ENCODE measurements around the gene RAB5B. TPM values are rescaled to one million over a fixed set of nuclear protein-coding genes. Genes with fewer than 3 reads are reported as not detected.

The RAB5B gene
- polyA plus RNA-seq, 1 donor (not counting 4 experiments of a cell fraction or from before 2014, with no cell fraction given): 138 TPM

- FAIRE-seq (peak; percentile 34), DNase-seq (ENCODE audit: low read depth, low spot score) (no peak)
- no peak for TF ChIP-seq EZH2 (IDR thresholded peaks at IDR 0.05; ENCODE audit: low read length)
- TF ChIP-seq, protein P1, sequence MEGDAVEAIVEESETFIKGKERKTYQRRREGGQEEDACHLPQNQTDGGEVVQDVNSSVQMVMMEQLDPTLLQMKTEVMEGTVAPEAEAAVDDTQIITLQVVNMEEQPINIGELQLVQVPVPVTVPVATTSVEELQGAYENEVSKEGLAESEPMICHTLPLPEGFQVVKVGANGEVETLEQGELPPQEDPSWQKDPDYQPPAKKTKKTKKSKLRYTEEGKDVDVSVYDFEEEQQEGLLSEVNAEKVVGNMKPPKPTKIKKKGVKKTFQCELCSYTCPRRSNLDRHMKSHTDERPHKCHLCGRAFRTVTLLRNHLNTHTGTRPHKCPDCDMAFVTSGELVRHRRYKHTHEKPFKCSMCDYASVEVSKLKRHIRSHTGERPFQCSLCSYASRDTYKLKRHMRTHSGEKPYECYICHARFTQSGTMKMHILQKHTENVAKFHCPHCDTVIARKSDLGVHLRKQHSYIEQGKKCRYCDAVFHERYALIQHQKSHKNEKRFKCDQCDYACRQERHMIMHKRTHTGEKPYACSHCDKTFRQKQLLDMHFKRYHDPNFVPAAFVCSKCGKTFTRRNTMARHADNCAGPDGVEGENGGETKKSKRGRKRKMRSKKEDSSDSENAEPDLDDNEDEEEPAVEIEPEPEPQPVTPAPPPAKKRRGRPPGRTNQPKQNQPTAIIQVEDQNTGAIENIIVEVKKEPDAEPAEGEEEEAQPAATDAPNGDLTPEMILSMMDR (optimal IDR thresholded peaks at IDR 0.05 in 1 of 3, IDR thresholded peaks at IDR 0.05 in 1 of 3, conservative IDR thresholded peaks at IDR 0.05 in 1 of 3; ENCODE audit: extremely low read depth in 1 of 3, insufficient read depth in 2 of 3, low read length in 3 of 3): peak; percentile 61 to 85 (median 66)
- Histone ChIP-seq H2AFZ (ENCODE audit: control insufficient read depth, low read length) (peak overlapping the region; percentile 89), H3K4me3 (ENCODE audit: control insufficient read depth in 2 of 3, extremely low read depth in 1 of 3, insufficient read depth in 2 of 3, low read depth in 1 of 3, low read length in 3 of 3) (peak overlapping the region; percentile 52 to 85 (median 75)), H3K4me2 (ENCODE audit: control insufficient read depth, extremely low read depth, insufficient read depth, low read depth, low read length) (peak overlapping the region; percentile 78), H3K9ac (ENCODE audit: control insufficient read depth, extremely low read depth, insufficient read depth, low read length) (peak overlapping the region; percentile 58), H3K9me3 (ENCODE audit: control insufficient read depth, low read depth, low read length) (no peaks in the 10 kb centered on the region), H3K79me2 (ENCODE audit: control insufficient read depth, insufficient read depth, low read length) (no peaks in the 10 kb centered on the region), H3K4me1 (ENCODE audit: control insufficient read depth, extremely low read depth, insufficient read depth, low read length) (peaks cover 6% of the 10 kb centered on the region), H3K27ac (ENCODE audit: control insufficient read depth, insufficient read depth, low read length) (peak overlapping the region; percentile 36), H4K20me1 (ENCODE audit: control insufficient read depth, extremely low read depth, insufficient read depth, low read length) (no peaks in the 10 kb centered on the region), H3K36me3 (ENCODE audit: control insufficient read depth in 2 of 2, extremely low read depth in 1 of 2, insufficient read depth in 2 of 2, low read length in 2 of 2) (peaks cover 21 to 23% of the 10 kb centered on the region in 2 experiments), H3K9me1 (ENCODE audit: control insufficient read depth, extremely low read depth, insufficient read depth, low read length) (no peaks in the 10 kb centered on the region), H3K27me3 (ENCODE audit: control insufficient read depth, extremely low read depth, insufficient read depth, low read length) (no peaks in the 10 kb centered on the region)
- dilution Hi-C loops (cut with MboI; ENCODE audit: extremely low pct_ligation_motif_present, low sequenced_read_pairs): no loop called here
These were observed 22.4 kb downstream of the RAB5B start for GRCh38 chr12:55996201-55996714.

DNA sequence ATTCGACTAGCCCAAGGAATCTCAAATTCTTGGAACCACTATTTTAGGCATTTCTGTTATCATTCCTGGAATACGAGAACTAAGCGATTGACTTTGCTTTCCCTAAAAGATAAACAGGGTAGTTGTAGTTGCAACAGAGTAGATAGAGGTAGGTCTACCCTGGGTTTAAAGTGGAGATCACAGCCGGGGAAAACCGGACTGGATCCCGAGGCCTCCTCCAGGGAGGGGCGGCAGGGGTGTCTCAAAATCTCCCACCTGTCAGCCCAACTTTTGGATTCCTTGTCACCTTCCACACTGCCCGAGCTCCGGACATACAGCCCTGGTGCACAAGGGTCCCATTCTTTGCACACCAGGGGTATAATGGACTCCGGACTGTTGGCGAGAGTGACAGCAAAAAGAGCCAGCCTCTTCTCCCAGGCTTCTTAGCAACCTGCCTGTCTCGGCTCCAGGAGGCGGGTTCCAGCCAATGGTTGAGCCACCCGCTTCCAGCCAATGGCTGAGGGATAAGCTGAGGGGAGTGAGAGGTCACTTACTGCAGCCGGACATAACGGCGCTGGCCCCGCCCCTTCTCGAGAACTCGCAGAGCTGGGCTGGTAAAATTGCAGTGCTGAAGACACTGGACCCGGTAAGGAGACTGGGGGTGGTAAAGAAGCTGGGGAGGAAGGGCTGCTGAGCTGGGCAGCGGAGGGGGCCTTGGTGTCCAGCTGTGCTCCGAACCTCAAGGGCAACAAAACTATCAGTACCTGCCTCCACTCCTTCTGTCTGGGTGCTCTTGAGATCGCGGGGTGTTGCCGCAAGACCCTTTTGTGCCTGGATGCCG is 23.0 kb downstream of the RAB5B start, which contains the start of gene SUOX:
Gene SUOX, plus strand, starts transcription at position 562 of the 820 bp plus-strand sequence. CDS start 4,946 bp downstream, outside the sequence.
- DNase-seq (ENCODE audit: low read depth, low spot score) (peak; percentile 66), FAIRE-seq (peak; percentile 78)
- H3K9me3 ChIP-seq (ENCODE audit: control insufficient read depth, low read depth, low read length): no peaks in the 10 kb centered on the region
- dilution Hi-C loops (cut with MboI; ENCODE audit: extremely low pct_ligation_motif_present, low sequenced_read_pairs): no loop called here
- peak within 1 kb of the TSS; percentile 58 for H3K9ac ChIP-seq (ENCODE audit: control insufficient read depth, extremely low read depth, insufficient read depth, low read length)
- no peaks in the 10 kb centered on the region for H3K27me3 ChIP-seq (ENCODE audit: control insufficient read depth, extremely low read depth, insufficient read depth, low read length)
- H3K9me1 ChIP-seq (ENCODE audit: control insufficient read depth, extremely low read depth, insufficient read depth, low read length): no peaks in the 10 kb centered on the region
- peaks cover 6% of the 10 kb centered on the region for H3K4me1 ChIP-seq (ENCODE audit: control insufficient read depth, extremely low read depth, insufficient read depth, low read length)
- H3K79me2 ChIP-seq (ENCODE audit: control insufficient read depth, insufficient read depth, low read length): no peaks in the 10 kb centered on the region
- peak within 1 kb of the TSS; percentile 36 for H3K27ac ChIP-seq (ENCODE audit: control insufficient read depth, insufficient read depth, low read length)
- H3K4me3 ChIP-seq (ENCODE audit: control insufficient read depth in 2 of 3, extremely low read depth in 1 of 3, insufficient read depth in 2 of 3, low read depth in 1 of 3, low read length in 3 of 3): peak within 1 kb of the TSS; percentile 52 to 85 (median 75)
- H4K20me1 ChIP-seq (ENCODE audit: control insufficient read depth, extremely low read depth, insufficient read depth, low read length): no peaks in the 10 kb centered on the region
- TF ChIP-seq, protein P1 (optimal IDR thresholded peaks at IDR 0.05 in 1 of 3, IDR thresholded peaks at IDR 0.05 in 1 of 3, conservative IDR thresholded peaks at IDR 0.05 in 1 of 3; ENCODE audit: extremely low read depth in 1 of 3, insufficient read depth in 2 of 3, low read length in 3 of 3): no peak
- TF ChIP-seq EZH2 (IDR thresholded peaks at IDR 0.05; ENCODE audit: low read length): no peak
- H3K36me3 ChIP-seq (ENCODE audit: control insufficient read depth in 2 of 2, extremely low read depth in 1 of 2, insufficient read depth in 2 of 2, low read length in 2 of 2): peaks cover 19 to 20% of the 10 kb centered on the region in 2 experiments
- peak within 1 kb of the TSS; percentile 89 for H2AFZ ChIP-seq (ENCODE audit: control insufficient read depth, low read length)
- H3K4me2 ChIP-seq (ENCODE audit: control insufficient read depth, extremely low read depth, insufficient read depth, low read depth, low read length): peak within 1 kb of the TSS; percentile 78

All from keratinocyte (primary cell).